B cell (primary cell): Measurements from ENCODE around the gene RNF135. TPM values are rescaled to one million over a fixed set of nuclear protein-coding genes. Genes with fewer than 3 reads are reported as not detected.

Experiments used
- ATAC-seq: fragments of 200-7000 bp; cut with Tn5 transposase; one replicate; pipeline ENCODE4 v1.10.0; 2021; ENCODE audit warnings: low read depth, mild to moderate bottlenecking, moderate number of reproducible peaks, moderate library complexity
- CTCF ChIA-PET: fragments of 350-600 bp; sonication (Branson Sonifier 250); formaldehyde crosslinking; loops from one replicate; lab custom pipeline; 2021; ENCODE audit warnings: antibody characterized with exemption, inconsistent platforms; lab: Charles Lee
- POLR2A ChIA-PET: fragments of 350-600 bp; sonication (Branson Sonifier 250); formaldehyde crosslinking; loops from one replicate; lab custom pipeline; 2021; ENCODE audit warnings: antibody characterized with exemption; lab: Charles Lee
- DNase-seq: peaks from one replicate; pipeline ENCODE4 v3.0.0; 2013
- H2AFZ ChIP-seq: 2 replicates; pipeline ENCODE4 v1.6.1; 2012; ENCODE audit warnings: mild to moderate bottlenecking, low read depth, low read length; ENCODE audit not compliant: insufficient read depth, poor library complexity, severe bottlenecking
- H3K27ac ChIP-seq, 2 donors: 1 replicate in 1 of 2; 2 replicates in 1 of 2; pipeline ENCODE4 v1.5.1; 2012 to 2013; ENCODE audit warnings: low read length in 2 of 2, mild to moderate bottlenecking in 2 of 2, moderate library complexity in 1 of 2
- H3K27me3 ChIP-seq, 4 experiments: fragments of 200-600 bp in 1 of 4; sonication (generic) in 1 of 4; replicated peaks in 1 of 4; 1 replicate in 2 of 4; 2 replicates in 2 of 4; pipeline versions ENCODE4 v1.6.1 to v1.7.0; 2013 to 2016; ENCODE audit warnings: low read length in 3 of 4, mild to moderate bottlenecking in 2 of 4, mixed read lengths in 1 of 4, moderate library complexity in 1 of 4; ENCODE audit not compliant: insufficient read depth in 4 of 4, control insufficient read depth in 3 of 4; ENCODE audit errors: control extremely low read depth in 1 of 4
- H3K36me3 ChIP-seq, 2 experiments: replicated peaks in 1 of 2; 1 replicate in 1 of 2; 2 replicates in 1 of 2; pipeline versions ENCODE4 v1.6.1 to v1.7.1; 2013; ENCODE audit warnings: low read length in 1 of 2; ENCODE audit not compliant: insufficient read depth in 2 of 2, control insufficient read depth in 1 of 2; ENCODE audit errors: control extremely low read depth in 1 of 2, extremely low read depth in 1 of 2
- H3K4me1 ChIP-seq, 2 donors: fragments of 200-600 bp in 1 of 2; sonication (generic) in 1 of 2; 1 replicate in 1 of 2; 2 replicates in 1 of 2; pipeline versions ENCODE4 v1.5.1 to v1.6.1; 2013 to 2017; ENCODE audit warnings: low read length in 2 of 2; ENCODE audit not compliant: control insufficient read depth in 2 of 2, insufficient read depth in 2 of 2
- H3K4me2 ChIP-seq: replicated peaks from 2 replicates; pipeline ENCODE3; 2012; ENCODE audit warnings: mild to moderate bottlenecking, low read depth, low read length; ENCODE audit not compliant: poor library complexity, severe bottlenecking
- H3K4me3 ChIP-seq, 5 experiments: fragments of 200-600 bp in 1 of 5; sonication (generic) in 1 of 5; 1 replicate in 3 of 5; 2 replicates in 2 of 5; pipeline versions ENCODE4 v1.5.1 to v1.7.0; 2011 to 2016; ENCODE audit warnings: low read length in 4 of 5, mild to moderate bottlenecking in 4 of 5, low read depth in 2 of 5, control low read depth in 1 of 5, moderate library complexity in 1 of 5; ENCODE audit not compliant: insufficient read depth in 1 of 5; ENCODE audit errors: control extremely low read depth in 1 of 5, extremely low read depth in 1 of 5
- H3K79me2 ChIP-seq: fragments of 200-600 bp; sonication (generic); one replicate; pipeline ENCODE4 v1.6.0; 2016; ENCODE audit warnings: low read length; ENCODE audit not compliant: control insufficient read depth, insufficient read depth
- H3K9ac ChIP-seq: fragments of 200-600 bp; sonication (generic); 2 replicates; pipeline ENCODE4 v1.6.1; 2017; ENCODE audit warnings: mild to moderate bottlenecking, low read length, moderate library complexity
- H3K9me3 ChIP-seq, 3 donors: one replicate each; pipeline versions ENCODE4 v1.6.1 to v1.7.1; 2013; ENCODE audit warnings: low read length in 2 of 3; ENCODE audit not compliant: control insufficient read depth in 2 of 3, insufficient read depth in 1 of 3; ENCODE audit errors: control extremely low read depth in 1 of 3
- H4K20me1 ChIP-seq: 2 replicates; pipeline ENCODE4 v1.6.0; 2012; ENCODE audit warnings: mild to moderate bottlenecking, low read length; ENCODE audit not compliant: insufficient read depth, control insufficient read depth, poor library complexity, severe bottlenecking
- H3K27ac Mint-ChIP-seq: one replicate; pipeline ENCODE4 v1.8.0; 2021; ENCODE audit warnings: mixed read lengths
- H3K27me3 Mint-ChIP-seq: one replicate; pipeline ENCODE4 v1.8.0; 2021; ENCODE audit warnings: mixed read lengths
- H3K4me1 Mint-ChIP-seq: one replicate; pipeline ENCODE4 v1.8.0; 2021; ENCODE audit warnings: mixed read lengths
- H3K4me3 Mint-ChIP-seq: one replicate; pipeline ENCODE4 v1.8.0; 2021; ENCODE audit warnings: mixed read lengths
- H3K9me3 Mint-ChIP-seq: one replicate; pipeline ENCODE4 v1.8.0; 2022; ENCODE audit warnings: mixed read lengths; ENCODE audit not compliant: insufficient read depth
- EZH2 ChIP-seq: IDR thresholded peaks from 2 replicates; pipeline ENCODE4 v1.6.1; 2012; ENCODE audit warnings: borderline replicate concordance, low read depth, mild to moderate bottlenecking, moderate library complexity, low read length; ENCODE audit not compliant: insufficient read depth, poor library complexity, severe bottlenecking
- whole genome bisulfite sequencing: methylation state at CpG from one replicate; pipeline ENCODE4 v1.1.5; 2013; ENCODE audit warnings: missing lambda C conversion rate; ENCODE audit not compliant: insufficient coverage; 5-methylcytosine and 5-hydroxymethylcytosine counted together
- intact Hi-C: fragments of 100-400 bp; cut with micrococcal nuclease; formaldehyde crosslinking; loops from one replicate; pipeline ENCODE4 v1.10.0; 2022
- polyA plus RNA-seq: library from polyadenylated mRNA; depleted of rRNA; stranded (reverse); fragments of >200 nt; gene quantifications from 2 replicates; pipeline ENCODE4 v1.2.3, GENCODE V29; 2012
- total RNA-seq, 2 donors: library from RNA; stranded (reverse); fragments of 120-200 nt in 1 of 2; gene quantifications; 1 replicate in 1 of 2; 2 replicates in 1 of 2; pipeline versions ENCODE4 v1.2.3 to v1.2.4, GENCODE V29; 2013 to 2022
- TF ChIP-seq, protein P1 (sequence below): fragments of 200-600 bp; IDR thresholded peaks from one replicate; pipeline ENCODE4 v1.8.0; 2022; ENCODE audit warnings: antibody characterized with exemption, mild to moderate bottlenecking

Gene RNF135
- total and polyA plus RNA-seq, 2 donors (not counting 1 experiment from before 2014, with no cell fraction given): 23.4 to 24.2 TPM

DNA sequence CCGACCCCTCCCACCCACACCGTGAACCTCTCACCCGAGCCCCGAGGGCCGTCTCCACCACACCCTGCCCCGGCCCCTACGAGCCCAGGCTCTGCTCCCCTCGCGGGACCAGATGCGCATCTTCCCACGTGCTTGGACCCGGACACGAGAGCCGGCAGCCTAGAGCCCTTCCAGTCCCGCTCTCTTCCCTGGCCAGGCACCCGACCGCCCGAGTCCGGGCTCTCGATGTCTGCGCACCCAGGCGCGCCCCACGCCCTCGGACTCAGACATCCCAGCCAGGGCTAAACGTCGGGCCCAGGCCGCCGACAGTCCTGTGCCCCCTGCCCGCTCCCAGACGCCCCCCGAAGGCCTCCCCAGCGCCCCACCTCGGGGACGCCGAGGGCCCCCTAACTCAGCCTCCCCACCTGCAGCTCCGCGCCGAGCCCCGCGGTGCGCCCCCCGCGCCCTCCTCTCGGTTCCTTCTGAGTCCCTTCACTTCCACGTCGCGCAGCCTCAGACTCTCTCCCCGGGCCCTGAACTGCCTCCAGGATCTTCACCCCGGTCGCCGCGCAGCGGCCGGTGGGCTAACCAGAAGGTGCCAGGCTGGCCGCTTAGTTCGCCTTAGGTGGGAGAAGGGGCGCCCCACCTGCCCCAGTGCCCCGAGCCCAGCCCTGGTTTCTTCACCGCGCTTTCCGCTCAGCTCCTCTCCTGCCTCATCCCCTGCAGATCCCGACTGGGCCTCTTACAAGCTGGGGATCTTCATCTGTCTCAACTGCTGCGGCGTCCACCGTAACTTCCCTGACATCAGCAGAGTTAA lies 48.4 kb upstream of the RNF135 start:
- Histone ChIP-seq H3K79me2 (no peaks in the 10 kb centered on the region), H3K9me3 (no peaks in the 10 kb centered on the region), H3K4me3 (peak overlapping the region in 4 of 5 experiments; percentile 61 to 96 (median 73)), H4K20me1 (no peaks in the 10 kb centered on the region), H3K27me3 (peaks cover 0 to 6% (median 0%) of the 10 kb centered on the region in 4 experiments), H2AFZ (peak overlapping the region; percentile 87), H3K4me1 (peaks cover 11 to 17% of the 10 kb centered on the region in 2 donors), H3K27ac (peak overlapping the region in 1 of 2 donors; percentile 41), H3K9ac (peak overlapping the region; percentile 77), H3K36me3 (peaks cover 0 to 4% of the 10 kb centered on the region in 2 experiments), H3K4me2 (peak overlapping the region; percentile 87)
- 5% methylated on average over 64 of the region's 66 CpGs for WGBS
- POLR2A ChIA-PET: interaction anchor here (0.6 to 1.7 kb wide), 4 partner anchors 16 to 1015 kb away, joined by 3 to 9 read pairs (median 6); partner anchors contain the start of gene RNF135
- Mint-ChIP-seq H3K27ac (peak overlapping the region; percentile 73), H3K4me1 (peaks cover 16% of the 10 kb centered on the region), H3K27me3 (no peaks in the 10 kb centered on the region), H3K9me3 (no peaks in the 10 kb centered on the region), H3K4me3 (peak overlapping the region; percentile 95)
- TF ChIP-seq, protein P1, sequence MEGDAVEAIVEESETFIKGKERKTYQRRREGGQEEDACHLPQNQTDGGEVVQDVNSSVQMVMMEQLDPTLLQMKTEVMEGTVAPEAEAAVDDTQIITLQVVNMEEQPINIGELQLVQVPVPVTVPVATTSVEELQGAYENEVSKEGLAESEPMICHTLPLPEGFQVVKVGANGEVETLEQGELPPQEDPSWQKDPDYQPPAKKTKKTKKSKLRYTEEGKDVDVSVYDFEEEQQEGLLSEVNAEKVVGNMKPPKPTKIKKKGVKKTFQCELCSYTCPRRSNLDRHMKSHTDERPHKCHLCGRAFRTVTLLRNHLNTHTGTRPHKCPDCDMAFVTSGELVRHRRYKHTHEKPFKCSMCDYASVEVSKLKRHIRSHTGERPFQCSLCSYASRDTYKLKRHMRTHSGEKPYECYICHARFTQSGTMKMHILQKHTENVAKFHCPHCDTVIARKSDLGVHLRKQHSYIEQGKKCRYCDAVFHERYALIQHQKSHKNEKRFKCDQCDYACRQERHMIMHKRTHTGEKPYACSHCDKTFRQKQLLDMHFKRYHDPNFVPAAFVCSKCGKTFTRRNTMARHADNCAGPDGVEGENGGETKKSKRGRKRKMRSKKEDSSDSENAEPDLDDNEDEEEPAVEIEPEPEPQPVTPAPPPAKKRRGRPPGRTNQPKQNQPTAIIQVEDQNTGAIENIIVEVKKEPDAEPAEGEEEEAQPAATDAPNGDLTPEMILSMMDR: no peak
- TF ChIP-seq EZH2: no peak
- intact Hi-C loops: loop anchor here (2.0 kb wide), 1 partner anchor 16 kb away; no protein-coding TSS in a partner anchor
- ATAC-seq (peak; percentile 32), DNase-seq (peak; percentile 56)
- CTCF ChIA-PET: interaction anchor here (1.0 to 3.2 kb wide), 4 partner anchors 39 to 293 kb away, joined by 3 to 9 read pairs (median 4); partner anchors contain the start of gene RNF135
